RPMI8226 (cell line): ENCODE measurements around the gene LEFTY2.

Experiments
- DNase-seq: peaks from one replicate; pipeline ENCODE4 v3.0.0-alpha.2; 2015

Gene LEFTY2

GRCh38 chr1:225928186-225929175 is 12.5 kb downstream of the LEFTY2 start:
- no peak for DNase-seq

GRCh38 chr1:225926551-225927113 is 14.4 kb downstream of the LEFTY2 start:
- DNase-seq = no peak

- DNase-seq = peak; percentile 99
These were observed 17.1 kb downstream of the LEFTY2 start, which contains the start of gene PYCR2 for GRCh38 chr1:225923692-225924555. TSS of gene PYCR2 (minus strand) at chr1:225924250. CDS start at chr1:225924110, 140 bp downstream.

- no peak for DNase-seq
These were observed 17.7 kb downstream of the LEFTY2 start for GRCh38 chr1:225923381-225923691.

GRCh38 chr1:225921734-225922709 is 19.0 kb downstream of the LEFTY2 start:
- DNase-seq = no peak

GRCh38 chr1:225919906-225920305 is 21.1 kb downstream of the LEFTY2 start:
- DNase-seq = peak; percentile 98

GRCh38 chr1:225918280-225918679 is 22.7 kb downstream of the LEFTY2 start:
- no peak for DNase-seq

- no peak for DNase-seq
These were observed 23.5 kb downstream of the LEFTY2 start for GRCh38 chr1:225917536-225917935.

GRCh38 chr1:225917101-225917500 is 23.9 kb downstream of the LEFTY2 start:
- DNase-seq = no peak

GRCh38 chr1:225915538-225915991 is 25.5 kb downstream of the LEFTY2 start:
- no peak for DNase-seq

- DNase-seq = no peak
These were observed 26.1 kb downstream of the LEFTY2 start for GRCh38 chr1:225914947-225915346.

GRCh38 chr1:225914391-225914790 is 26.6 kb downstream of the LEFTY2 start:
- no peak for DNase-seq

- DNase-seq = peak; percentile 84
These were observed 29.6 kb downstream of the LEFTY2 start for GRCh38 chr1:225911191-225912130.

- DNase-seq = no peak
These were observed 31.5 kb downstream of the LEFTY2 start for GRCh38 chr1:225909477-225909876.

GRCh38 chr1:225908773-225909172 is 32.2 kb downstream of the LEFTY2 start:
- no peak for DNase-seq

GRCh38 chr1:225908013-225908640 is 32.9 kb downstream of the LEFTY2 start:
- no peak for DNase-seq

GRCh38 chr1:225907341-225907740 is 33.7 kb downstream of the LEFTY2 start:
- DNase-seq = no peak

- no peak for DNase-seq
These were observed 34.6 kb downstream of the LEFTY2 start for GRCh38 chr1:225906467-225906866.

GRCh38 chr1:225903623-225904022 is 37.4 kb downstream of the LEFTY2 start:
- no peak for DNase-seq
